LNCaP clone FGC (cell line): Measurements from ENCODE around the gene TNIP3.

ENCODE experiments used
- DNase-seq: peaks from one replicate; pipeline ENCODE4 v3.0.0-alpha.2; 2011; ENCODE audit warnings: low read depth
- H3K4me3 ChIP-seq: 2 replicates; pipeline ENCODE4 v1.5.1; 2011; ENCODE audit warnings: mild to moderate bottlenecking, low read depth, low read length, control low read depth
- CTCF ChIP-seq: IDR thresholded peaks from 2 replicates; pipeline ENCODE4 v1.5.1; 2012; ENCODE audit warnings: mild to moderate bottlenecking; ENCODE audit not compliant: control insufficient read depth, insufficient read depth; ENCODE audit errors: extremely low read depth

The TNIP3 gene

GRCh38 chr4:121107507-121107906 lies 56.6 kb downstream of the TNIP3 start:
- no peak overlapping the region for H3K4me3 ChIP-seq
- DNase-seq, result no peak
- TF ChIP-seq CTCF, result no peak

GRCh38 chr4:121100093-121100775 lies 63.9 kb downstream of the TNIP3 start:
- no peak for TF ChIP-seq CTCF
- H3K4me3 ChIP-seq, result no peak overlapping the region
- no peak for DNase-seq

- DNase-seq, result no peak
These were observed 65.9 kb downstream of the TNIP3 start for GRCh38 chr4:121098266-121098665.

GRCh38 chr4:121096629-121097028 lies 67.5 kb downstream of the TNIP3 start:
- DNase-seq, result no peak
- no peak overlapping the region for H3K4me3 ChIP-seq
- TF ChIP-seq CTCF, result peak; percentile 51

More at GRCh38 chr4:121098266-121098665, 65.9 kb downstream of the TNIP3 start:
- no peak for TF ChIP-seq CTCF
- no peak overlapping the region for H3K4me3 ChIP-seq

GRCh38 chr4:121096191-121096590 lies 67.9 kb downstream of the TNIP3 start:
- DNase-seq, result no peak
- H3K4me3 ChIP-seq, result no peak overlapping the region
- no peak for TF ChIP-seq CTCF

GRCh38 chr4:121094297-121094966 lies 69.7 kb downstream of the TNIP3 start:
- no peak for TF ChIP-seq CTCF

More at GRCh38 chr4:121094297-121094966, 69.7 kb downstream of the TNIP3 start:
- no peak for DNase-seq
- no peak overlapping the region for H3K4me3 ChIP-seq
